Breast epithelium (tissue), 4 donors: ENCODE measurements around the gene CCND1. TPM values are rescaled to one million over a fixed set of nuclear protein-coding genes. Genes with fewer than 3 reads are reported as not detected.

Experiments
- DNase-seq, 2 donors: peaks; one replicate each; pipeline ENCODE4 v3.0.0-alpha.2; 2019; ENCODE audit warnings: low spot score in 2 of 2
- H3K27ac ChIP-seq, 2 donors: fragments of 200-600 bp; sonication (generic) in 1 of 2; one replicate each; pipeline ENCODE4 v1.5.1; 2016 to 2019; ENCODE audit warnings: mild to moderate bottlenecking in 1 of 2
- H3K27me3 ChIP-seq, 2 donors: fragments of 200-600 bp; sonication (generic) in 1 of 2; one replicate each; pipeline versions ENCODE4 v1.5.1 to v1.6.0; 2017 to 2019; ENCODE audit warnings: control low read depth in 1 of 2, mild to moderate bottlenecking in 1 of 2
- H3K36me3 ChIP-seq: fragments of 200-600 bp; one replicate; pipeline ENCODE4 v1.5.1; 2019
- H3K4me1 ChIP-seq, 2 donors: fragments of 200-600 bp; sonication (generic); one replicate each; pipeline ENCODE4 v1.5.1; 2016 to 2019; ENCODE audit warnings: control low read depth in 1 of 2
- H3K4me3 ChIP-seq, 3 donors: fragments of 200-600 bp; sonication (generic); 1 replicate in 2 of 3; 2 replicates in 1 of 3; pipeline ENCODE4 v1.5.1; 2016 to 2019; ENCODE audit warnings: mild to moderate bottlenecking in 3 of 3, moderate library complexity in 2 of 3
- H3K9me3 ChIP-seq, 2 donors: fragments of 200-600 bp; sonication (generic) in 1 of 2; one replicate each; pipeline ENCODE4 v1.5.1; 2016 to 2019; ENCODE audit warnings: control low read depth in 1 of 2
- POLR2A ChIP-seq: fragments of 450-650 bp; IDR thresholded peaks from one replicate; pipeline ENCODE4 v1.6.1; 2016; ENCODE audit warnings: antibody characterized with exemption, mild to moderate bottlenecking, moderate library complexity
- POLR2AphosphoS5 ChIP-seq, 3 donors: sonication (generic); formaldehyde crosslinking; IDR thresholded peaks; one replicate each; pipeline ENCODE4 v1.6.1; 2017; ENCODE audit warnings: antibody characterized with exemption in 3 of 3
- intact Hi-C: fragments of 100-400 bp; cut with DNase I; formaldehyde crosslinking; loops from one replicate; pipeline ENCODE4 v1.15.1; 2023; ENCODE audit warnings: low total_unique reads
- total RNA-seq, 3 donors: library from RNA; depleted of rRNA; stranded (reverse); fragments of >200 nt; gene quantifications; one replicate each; pipeline ENCODE4 v1.1.0, GENCODE V29; 2016
- TF ChIP-seq, protein P1 (sequence below), 3 donors: fragments of 450-650 bp; IDR thresholded peaks; one replicate each; pipeline ENCODE4 v1.5.1; 2016 to 2017; ENCODE audit warnings: antibody characterized with exemption in 3 of 3, mild to moderate bottlenecking in 3 of 3, moderate library complexity in 3 of 3

Gene CCND1
- total RNA-seq, 3 donors from 2014 or later = 42.3 to 199 (median 99.0) TPM

DNA sequence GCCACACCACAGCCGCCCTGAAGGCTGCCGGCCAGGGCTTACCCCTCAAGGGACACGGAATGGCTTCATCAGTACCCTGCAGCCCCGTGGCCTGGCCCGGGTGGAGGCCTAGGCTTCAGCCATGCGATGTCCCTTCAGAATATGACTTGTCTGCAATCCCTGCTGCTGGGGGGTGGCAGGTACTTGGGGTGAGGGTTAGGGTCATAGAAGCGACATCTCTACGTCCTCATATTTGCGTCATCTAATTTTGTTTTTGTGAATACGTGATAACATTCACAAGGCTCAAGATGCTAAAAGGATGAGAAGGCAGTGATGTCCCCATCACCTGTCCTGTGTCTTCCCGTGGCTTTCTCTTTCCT, 6.4 kb downstream of the CCND1 start:
- Histone ChIP-seq H3K27me3 (no peaks in the 10 kb centered on the region), H3K27ac (peak overlapping the region in 1 of 2 donors; percentile 38), H3K4me3 (no peak overlapping the region), H3K9me3 (no peaks in the 10 kb centered on the region), H3K4me1 (peaks cover 5 to 12% of the 10 kb centered on the region in 2 donors), H3K36me3 (peaks cover 4% of the 10 kb centered on the region)
- TF ChIP-seq, protein P1, sequence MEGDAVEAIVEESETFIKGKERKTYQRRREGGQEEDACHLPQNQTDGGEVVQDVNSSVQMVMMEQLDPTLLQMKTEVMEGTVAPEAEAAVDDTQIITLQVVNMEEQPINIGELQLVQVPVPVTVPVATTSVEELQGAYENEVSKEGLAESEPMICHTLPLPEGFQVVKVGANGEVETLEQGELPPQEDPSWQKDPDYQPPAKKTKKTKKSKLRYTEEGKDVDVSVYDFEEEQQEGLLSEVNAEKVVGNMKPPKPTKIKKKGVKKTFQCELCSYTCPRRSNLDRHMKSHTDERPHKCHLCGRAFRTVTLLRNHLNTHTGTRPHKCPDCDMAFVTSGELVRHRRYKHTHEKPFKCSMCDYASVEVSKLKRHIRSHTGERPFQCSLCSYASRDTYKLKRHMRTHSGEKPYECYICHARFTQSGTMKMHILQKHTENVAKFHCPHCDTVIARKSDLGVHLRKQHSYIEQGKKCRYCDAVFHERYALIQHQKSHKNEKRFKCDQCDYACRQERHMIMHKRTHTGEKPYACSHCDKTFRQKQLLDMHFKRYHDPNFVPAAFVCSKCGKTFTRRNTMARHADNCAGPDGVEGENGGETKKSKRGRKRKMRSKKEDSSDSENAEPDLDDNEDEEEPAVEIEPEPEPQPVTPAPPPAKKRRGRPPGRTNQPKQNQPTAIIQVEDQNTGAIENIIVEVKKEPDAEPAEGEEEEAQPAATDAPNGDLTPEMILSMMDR (IDR thresholded peaks at IDR 0.05) = no peak
- TF ChIP-seq POLR2A = no peak
- no peak for TF ChIP-seq POLR2AphosphoS5 (IDR thresholded peaks at IDR 0.05)
- intact Hi-C loops = loop anchor here (5.0 to 10.0 kb wide), 2 partner anchors 353 to 1010 kb away; partner anchors contain the start of gene MYEOV
- DNase-seq = no peak

DNA sequence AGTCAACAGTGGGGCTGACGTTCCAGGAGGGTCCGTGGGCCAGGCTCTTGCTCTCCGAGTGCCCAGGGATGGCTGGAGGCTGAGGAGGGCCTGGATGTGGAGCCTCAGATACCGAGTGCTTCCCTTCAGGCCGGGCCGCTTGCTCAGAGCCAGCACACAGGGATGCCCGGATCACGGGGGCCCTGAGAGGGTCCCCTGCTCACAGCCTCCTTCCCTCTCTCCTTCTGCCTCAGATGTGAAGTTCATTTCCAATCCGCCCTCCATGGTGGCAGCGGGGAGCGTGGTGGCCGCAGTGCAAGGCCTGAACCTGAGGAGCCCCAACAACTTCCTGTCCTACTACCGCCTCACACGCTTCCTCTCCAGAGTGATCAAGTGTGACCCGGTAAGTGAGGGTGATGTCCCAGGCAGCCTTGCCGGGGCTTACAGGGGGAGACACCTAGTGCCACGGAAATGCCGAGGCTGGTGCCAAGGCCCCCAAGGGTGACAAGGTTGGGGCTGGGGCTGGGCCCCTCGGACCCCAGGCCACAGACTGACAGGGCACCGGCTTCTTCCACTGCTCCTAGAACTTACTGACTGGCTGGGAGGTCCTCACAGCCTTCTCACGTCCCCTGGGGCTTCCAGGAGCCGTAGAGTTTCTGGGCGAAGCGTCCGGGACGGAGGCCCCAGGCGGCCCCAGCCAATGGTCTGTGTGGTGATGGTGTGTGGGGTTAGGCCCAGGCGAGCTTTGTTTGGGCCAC, 7.0 kb downstream of the CCND1 start:
- Histone ChIP-seq H3K36me3 (peaks cover 4% of the 10 kb centered on the region), H3K4me3 (no peak overlapping the region), H3K27me3 (no peaks in the 10 kb centered on the region), H3K4me1 (peaks cover 5 to 12% of the 10 kb centered on the region in 2 donors), H3K27ac (peak overlapping the region in 1 of 2 donors; percentile 19), H3K9me3 (no peaks in the 10 kb centered on the region)
- TF ChIP-seq, protein P1 (IDR thresholded peaks at IDR 0.05) = no peak
- TF ChIP-seq POLR2AphosphoS5 (IDR thresholded peaks at IDR 0.05) = no peak
- no peak for TF ChIP-seq POLR2A
- no peak for DNase-seq
- intact Hi-C loops = loop anchor here (5.0 to 10.0 kb wide), 2 partner anchors 353 to 1009 kb away; partner anchors contain the start of gene MYEOV

DNA sequence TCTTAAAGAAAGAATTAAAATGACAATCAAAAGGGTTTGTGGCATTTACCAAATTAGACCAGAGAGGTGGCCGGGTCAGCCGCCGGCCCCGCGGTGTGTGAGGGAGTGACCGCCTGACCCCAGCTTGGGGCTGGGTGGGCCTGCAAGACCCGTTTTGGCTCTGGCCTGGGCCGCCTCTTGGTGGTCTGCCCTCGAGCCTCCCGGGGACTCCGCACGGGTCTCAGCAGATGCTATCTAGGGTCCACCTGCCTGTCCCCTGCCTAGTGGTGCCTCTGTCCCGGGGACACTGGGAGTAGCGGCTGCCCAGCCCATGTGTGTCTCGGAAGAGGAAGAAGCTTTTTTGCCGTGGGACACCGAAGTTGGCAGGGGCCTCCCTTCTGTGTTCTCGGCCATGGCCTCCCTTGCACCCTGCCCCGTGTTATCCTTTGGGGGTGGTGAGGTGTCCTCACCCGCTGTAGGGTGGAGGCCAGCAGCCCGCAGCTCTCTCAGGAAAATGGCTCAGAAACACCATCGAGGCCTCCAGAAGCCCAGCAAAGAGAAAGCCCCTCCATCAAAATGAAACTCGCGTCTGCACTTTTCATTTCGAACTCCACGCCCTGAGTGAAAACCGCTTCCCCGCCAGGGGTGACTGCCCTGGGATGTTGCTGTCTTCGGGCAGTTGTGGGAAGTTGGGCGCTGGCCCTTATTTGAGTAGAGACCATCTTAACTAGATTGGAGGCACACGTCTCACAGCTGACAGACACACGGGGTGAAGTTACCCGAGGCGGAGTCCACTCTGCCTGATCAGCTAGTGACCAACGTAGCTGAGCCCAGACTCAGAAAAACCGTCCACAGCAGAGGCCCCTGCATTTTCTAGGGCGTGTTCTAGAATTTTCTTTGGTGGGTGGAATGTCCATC, 8.0 kb downstream of the CCND1 start:
- peaks cover 4% of the 10 kb centered on the region for H3K36me3 ChIP-seq
- no peak overlapping the region for H3K4me3 ChIP-seq
- peak overlapping the region in 1 of 2 donors; percentile 69 for H3K27ac ChIP-seq
- DNase-seq = no peak
- no peaks in the 10 kb centered on the region for H3K9me3 ChIP-seq
- intact Hi-C loops = loop anchor here (5.0 to 10.0 kb wide), 2 partner anchors 354 to 1008 kb away; partner anchors contain the start of gene MYEOV
- peaks cover 0 to 9% of the 10 kb centered on the region in 2 donors for H3K4me1 ChIP-seq
- H3K27me3 ChIP-seq = no peaks in the 10 kb centered on the region
- TF ChIP-seq, protein P1 (IDR thresholded peaks at IDR 0.05) = no peak
- no peak for TF ChIP-seq POLR2A
- TF ChIP-seq POLR2AphosphoS5 (IDR thresholded peaks at IDR 0.05) = no peak

DNA sequence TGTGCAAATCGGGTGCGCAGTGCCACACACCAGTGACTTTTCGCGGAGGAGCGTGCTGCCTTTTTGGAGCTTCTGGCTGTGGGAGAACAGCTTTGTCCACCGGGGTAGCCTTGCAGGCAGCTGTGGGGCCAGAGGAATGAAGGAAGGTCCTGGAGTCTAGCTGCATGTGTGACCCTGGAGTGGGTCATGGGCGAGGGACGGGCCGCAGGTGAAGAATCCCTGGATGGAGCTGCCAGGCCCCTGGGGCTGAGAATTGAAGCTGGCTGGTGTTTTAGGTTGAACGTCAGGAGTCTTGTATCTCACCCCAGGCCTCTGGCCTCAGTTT, 8.6 kb downstream of the CCND1 start:
- no peak overlapping the region for H3K4me3 ChIP-seq
- DNase-seq = no peak
- peaks cover 4% of the 10 kb centered on the region for H3K36me3 ChIP-seq
- TF ChIP-seq, protein P1 (IDR thresholded peaks at IDR 0.05) = no peak
- TF ChIP-seq POLR2AphosphoS5 (IDR thresholded peaks at IDR 0.05) (no peak), POLR2A (no peak)
- intact Hi-C loops = loop anchor here (5.0 to 10.0 kb wide), 2 partner anchors 355 to 1008 kb away; partner anchors contain the start of gene MYEOV
- H3K27me3 ChIP-seq = no peaks in the 10 kb centered on the region
- H3K9me3 ChIP-seq = no peaks in the 10 kb centered on the region
- peaks cover 0 to 3% of the 10 kb centered on the region in 2 donors for H3K4me1 ChIP-seq
- peak overlapping the region; percentile 42 to 69 for H3K27ac ChIP-seq
